NCI-H146 (cell line): ENCODE measurements around the gene NFASC.

Source experiments
- DNase-seq: peaks from one replicate; lab custom pipeline; 2025; lab: John Stamatoyannopoulos, UW

NFASC gene

GRCh38 chr1:204859861-204860267 is 10.8 kb upstream of the NFASC start:
- DNase-seq: no peak

- no peak for DNase-seq
These were observed 7.6 kb upstream of the NFASC start for GRCh38 chr1:204863024-204863423.

GRCh38 chr1:204863730-204864129 is 6.9 kb upstream of the NFASC start:
- DNase-seq: no peak

- no peak for DNase-seq
These were observed 4.5 kb upstream of the NFASC start for GRCh38 chr1:204866051-204866596.

- no peak for DNase-seq
These were observed 3.5 kb upstream of the NFASC start for GRCh38 chr1:204867203-204867602.

GRCh38 chr1:204867666-204868339 is 2.9 kb upstream of the NFASC start:
- no peak for DNase-seq

GRCh38 chr1:204868340-204868700 is 2.3 kb upstream of the NFASC start:
- peak; percentile 41 for DNase-seq

- DNase-seq: no peak
These were observed 1.6 kb upstream of the NFASC start for GRCh38 chr1:204869097-204869496.

- no peak for DNase-seq
These were observed 859 bp downstream of the NFASC start for GRCh38 chr1:204871405-204872037.

- no peak for DNase-seq
These were observed 1.7 kb downstream of the NFASC start for GRCh38 chr1:204872262-204872881.

- DNase-seq: no peak
These were observed 2.5 kb downstream of the NFASC start for GRCh38 chr1:204873176-204873575.

GRCh38 chr1:204873714-204874113 is 3.1 kb downstream of the NFASC start:
- no peak for DNase-seq

- no peak for DNase-seq
These were observed 3.6 kb downstream of the NFASC start for GRCh38 chr1:204874274-204874673.

- no peak for DNase-seq
These were observed 4.6 kb downstream of the NFASC start for GRCh38 chr1:204875255-204875654.

- no peak for DNase-seq
These were observed 8.1 kb downstream of the NFASC start for GRCh38 chr1:204878621-204879234.

- DNase-seq: no peak
These were observed 8.7 kb downstream of the NFASC start for GRCh38 chr1:204879351-204879750.

- DNase-seq: no peak
These were observed 10.2 kb downstream of the NFASC start for GRCh38 chr1:204880906-204881305.

GRCh38 chr1:204882479-204882878 is 11.8 kb downstream of the NFASC start:
- DNase-seq: peak; percentile 11

- peak; percentile 25 for DNase-seq
These were observed 12.7 kb downstream of the NFASC start for GRCh38 chr1:204883405-204883804.

GRCh38 chr1:204885288-204885711 is 14.6 kb downstream of the NFASC start:
- DNase-seq: no peak

- DNase-seq: no peak
These were observed 15.1 kb downstream of the NFASC start for GRCh38 chr1:204885790-204886189.

- DNase-seq: peak; percentile 14
These were observed 17.2 kb downstream of the NFASC start for GRCh38 chr1:204887846-204888245.

GRCh38 chr1:204888294-204888693 is 17.6 kb downstream of the NFASC start:
- no peak for DNase-seq
